ENCODE results near the gene PTP4A2.

The PTP4A2 gene

DNA sequence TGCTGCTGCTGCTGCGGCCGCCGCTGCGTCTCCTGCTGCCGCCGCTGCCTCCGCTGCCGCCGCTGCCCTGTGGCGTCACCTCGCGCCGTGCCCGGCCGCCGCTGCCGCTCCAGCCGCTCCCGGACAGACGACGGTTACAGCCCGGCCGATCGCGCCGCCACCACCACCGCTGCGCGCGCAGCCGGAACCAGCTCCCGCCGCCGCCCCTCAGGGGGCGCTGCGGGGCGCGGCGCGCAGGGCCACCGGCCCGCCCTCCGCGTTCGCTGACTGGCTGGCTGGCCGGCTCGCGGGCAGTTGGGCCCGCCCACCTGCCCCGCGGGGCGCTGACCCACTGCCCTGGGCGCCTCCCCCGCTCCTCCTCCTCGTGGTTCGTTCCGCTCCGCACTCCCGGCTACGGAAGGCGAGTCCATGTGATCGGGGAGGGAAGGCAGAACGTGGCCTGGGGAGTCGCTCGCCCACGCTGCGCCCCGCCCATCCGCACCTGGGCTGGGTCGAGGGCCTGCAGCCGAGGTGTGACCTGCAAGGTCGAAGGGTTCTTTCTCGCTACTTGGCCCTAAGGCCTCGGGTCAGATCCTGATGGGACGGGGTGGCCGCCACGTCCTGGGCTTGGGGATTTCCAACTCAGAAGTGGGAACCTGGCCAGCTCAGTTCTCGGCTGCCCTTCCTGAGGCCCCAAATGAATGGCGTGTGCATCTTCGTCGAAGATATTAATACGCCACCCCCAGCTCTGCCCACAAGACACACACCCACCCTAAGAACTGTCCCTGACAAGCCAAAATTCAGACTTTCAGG, at the start of gene PTP4A2:
TSS of gene PTP4A2 (minus strand) at position 185 of the 792 bp plus-strand sequence. CDS start 19,303 bp downstream, outside the sequence.
- peak; percentile 95 for DNase-seq

DNA sequence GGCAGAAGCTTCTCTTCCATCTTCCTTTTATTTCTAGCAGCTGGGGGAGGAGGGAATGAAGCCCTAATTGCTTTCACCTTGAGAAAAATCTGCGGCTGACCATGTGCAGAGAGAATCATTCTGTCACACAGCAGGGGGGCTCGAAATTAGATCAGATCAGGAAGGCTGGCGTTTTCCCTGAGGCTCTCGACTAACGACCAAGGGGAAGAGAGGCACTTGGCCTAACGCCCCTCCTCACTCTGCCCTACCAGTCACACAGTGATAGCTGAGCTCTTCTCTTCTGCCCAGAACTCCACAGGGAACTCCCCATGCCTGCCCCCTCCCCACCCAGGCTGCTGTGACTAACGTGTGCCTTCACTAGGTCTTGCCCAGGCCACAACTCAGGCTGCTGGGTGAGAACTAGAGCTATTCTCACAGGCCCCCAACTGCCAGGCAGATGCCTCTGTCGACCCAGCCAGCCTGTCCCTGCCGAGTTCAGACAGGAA, 49.0 kb upstream of the PTP4A2 start:
- DNase-seq: no peak

DNA sequence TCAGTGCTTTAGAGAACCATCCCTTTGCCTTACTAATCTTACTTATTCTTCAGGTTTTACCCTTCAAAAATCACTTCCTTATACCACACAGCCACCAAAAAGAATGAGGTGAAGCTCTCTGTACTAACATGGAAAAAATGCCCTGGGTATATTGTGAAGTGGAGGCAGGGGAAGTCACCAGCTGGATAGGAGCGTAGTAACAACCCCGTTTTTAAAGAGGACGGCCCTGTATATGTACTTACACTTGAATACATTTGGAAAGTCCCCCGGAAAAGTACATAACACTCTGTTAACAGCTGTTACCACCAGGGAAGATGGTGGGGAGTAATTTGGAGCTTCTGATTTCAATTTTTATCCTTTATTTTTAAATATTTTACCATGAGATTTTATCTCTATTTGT, 47.3 kb upstream of the PTP4A2 start:
- DNase-seq: no peak

DNA sequence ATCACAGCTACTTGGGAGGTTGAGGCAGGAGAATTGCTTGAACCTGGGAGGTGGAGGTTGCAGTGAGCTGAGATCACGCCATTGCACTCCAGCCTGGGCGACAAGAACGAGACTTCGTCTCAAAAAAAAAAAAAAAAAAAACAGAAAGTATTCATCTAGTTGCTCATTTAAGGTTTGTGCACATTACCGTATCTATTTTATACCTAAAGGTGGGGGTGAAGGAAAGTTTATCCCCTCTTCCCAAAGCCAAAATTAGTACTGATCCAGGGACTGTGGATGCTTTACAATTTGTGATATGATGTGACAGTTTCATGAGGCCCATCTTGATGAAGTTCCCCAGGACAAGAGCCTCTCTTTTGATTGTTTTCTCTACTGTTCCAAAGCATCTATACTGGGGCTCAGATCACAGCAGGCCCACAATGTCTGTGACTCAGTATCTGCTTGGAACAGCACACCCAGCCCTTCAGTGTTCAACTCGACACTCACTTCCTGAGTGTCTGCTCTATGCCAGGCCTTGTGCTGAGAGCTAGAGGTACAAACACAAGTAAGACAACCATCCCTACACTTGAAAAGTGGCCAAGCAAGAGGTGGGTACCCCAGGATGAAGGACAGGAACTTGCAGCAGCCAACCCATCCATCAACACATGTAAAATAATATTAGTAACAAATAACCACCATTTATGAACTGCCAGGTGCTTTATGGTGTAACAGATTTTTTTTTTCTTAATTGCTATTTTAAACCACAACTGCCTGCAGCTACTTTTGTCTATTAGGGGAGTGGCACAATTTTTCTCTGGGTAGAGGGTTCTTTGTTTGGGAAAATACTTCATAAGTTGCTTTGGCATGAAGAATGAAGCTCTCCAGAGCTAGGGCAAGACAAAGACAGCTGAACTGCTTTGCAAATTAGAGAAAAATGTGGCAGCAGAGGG, 46.5 kb upstream of the PTP4A2 start:
- DNase-seq: no peak

DNA sequence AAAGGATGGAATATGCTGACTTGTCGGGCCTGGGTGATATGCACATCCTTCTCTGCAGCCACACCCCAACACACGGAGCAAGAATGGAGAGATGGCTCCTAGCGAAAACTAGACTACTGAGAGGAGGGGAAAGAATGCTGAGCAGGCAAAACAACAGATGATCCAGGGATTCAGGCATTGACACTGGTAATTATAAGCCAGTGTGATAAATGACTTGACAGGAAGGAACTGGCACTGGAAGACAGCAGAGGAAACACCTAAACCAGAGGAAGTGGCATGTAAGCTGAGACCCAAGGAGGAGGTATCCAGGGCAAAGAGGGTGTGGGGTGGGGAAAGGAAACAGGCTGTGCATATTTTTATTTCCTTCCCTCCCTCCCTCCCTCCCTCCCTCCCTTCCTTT, 43.8 kb upstream of the PTP4A2 start:
- peak; percentile 77 for DNase-seq

DNA sequence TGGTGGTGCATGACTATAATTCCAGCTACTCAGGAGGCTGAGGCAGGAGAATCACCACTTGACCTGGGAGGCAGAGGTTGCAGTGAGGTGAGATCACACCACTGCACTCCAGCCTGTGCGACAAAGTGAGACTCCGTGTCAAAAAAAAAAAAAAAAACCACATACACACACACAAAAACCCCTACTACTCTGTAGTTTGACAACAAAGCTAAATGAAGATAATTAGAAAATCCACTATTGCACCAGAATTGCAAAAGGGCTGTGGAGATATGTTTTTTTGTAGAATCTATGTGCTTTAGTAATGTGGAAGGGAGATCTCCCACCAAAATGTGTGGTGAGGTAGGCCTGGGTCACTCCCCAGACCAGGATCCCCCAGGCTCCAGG, 43.3 kb upstream of the PTP4A2 start:
- DNase-seq: no peak

DNA sequence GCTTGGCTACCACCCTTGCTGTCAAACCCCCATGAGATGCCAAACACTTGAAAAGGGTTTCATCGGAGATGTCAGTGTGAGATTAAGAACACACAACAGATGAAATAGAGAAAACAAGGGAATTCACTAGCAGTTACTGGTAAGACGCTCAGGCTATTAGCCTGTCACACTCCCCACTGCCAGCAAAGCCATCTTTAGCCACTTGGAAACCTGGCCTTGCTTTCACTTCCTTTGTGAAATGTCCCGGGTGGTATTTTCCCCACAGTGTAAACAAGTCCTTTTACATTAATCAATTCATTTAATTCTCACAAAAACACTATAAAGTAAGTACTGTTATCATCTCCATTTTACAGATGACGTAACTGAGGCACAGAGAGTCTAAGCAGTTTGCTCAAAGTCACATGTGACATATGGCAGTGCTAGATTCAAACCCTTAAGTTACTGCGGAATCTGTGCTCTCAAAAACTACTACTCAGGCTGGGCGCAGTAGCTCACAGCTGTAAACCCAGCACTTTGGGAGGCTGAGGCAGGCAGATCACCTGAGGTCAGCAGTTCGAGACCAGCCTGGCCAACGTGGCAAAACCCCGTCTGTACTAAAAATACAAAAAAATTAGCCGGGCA, 42.8 kb upstream of the PTP4A2 start:
- no peak for DNase-seq

DNA sequence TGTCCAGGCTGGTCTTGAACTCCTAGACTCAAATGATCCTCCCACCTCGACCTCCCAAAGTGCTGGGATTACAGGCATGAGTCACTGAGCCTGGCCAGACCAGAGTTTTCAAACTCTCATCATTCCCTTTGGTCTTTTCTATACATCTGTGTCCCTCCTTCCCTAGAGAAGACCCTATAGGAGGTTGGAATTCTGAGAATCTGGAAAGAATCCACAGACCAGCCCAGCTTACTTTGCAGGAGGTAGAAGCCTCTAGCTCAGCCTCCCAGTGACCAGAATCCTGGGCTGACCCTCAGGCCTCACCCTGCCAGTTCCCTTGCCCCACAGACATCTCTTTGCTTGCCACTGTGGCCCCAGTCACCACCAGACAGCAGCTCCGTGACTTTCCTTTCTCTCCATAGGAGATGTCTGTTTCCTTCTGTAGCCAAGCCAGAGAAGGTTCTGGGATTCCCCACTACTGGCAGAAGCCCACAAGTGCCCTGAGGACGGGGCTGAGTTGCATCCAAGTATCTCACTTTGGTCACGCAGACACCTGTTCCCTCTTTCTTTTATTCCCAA, 40.8 kb upstream of the PTP4A2 start:
- no peak for DNase-seq

DNA sequence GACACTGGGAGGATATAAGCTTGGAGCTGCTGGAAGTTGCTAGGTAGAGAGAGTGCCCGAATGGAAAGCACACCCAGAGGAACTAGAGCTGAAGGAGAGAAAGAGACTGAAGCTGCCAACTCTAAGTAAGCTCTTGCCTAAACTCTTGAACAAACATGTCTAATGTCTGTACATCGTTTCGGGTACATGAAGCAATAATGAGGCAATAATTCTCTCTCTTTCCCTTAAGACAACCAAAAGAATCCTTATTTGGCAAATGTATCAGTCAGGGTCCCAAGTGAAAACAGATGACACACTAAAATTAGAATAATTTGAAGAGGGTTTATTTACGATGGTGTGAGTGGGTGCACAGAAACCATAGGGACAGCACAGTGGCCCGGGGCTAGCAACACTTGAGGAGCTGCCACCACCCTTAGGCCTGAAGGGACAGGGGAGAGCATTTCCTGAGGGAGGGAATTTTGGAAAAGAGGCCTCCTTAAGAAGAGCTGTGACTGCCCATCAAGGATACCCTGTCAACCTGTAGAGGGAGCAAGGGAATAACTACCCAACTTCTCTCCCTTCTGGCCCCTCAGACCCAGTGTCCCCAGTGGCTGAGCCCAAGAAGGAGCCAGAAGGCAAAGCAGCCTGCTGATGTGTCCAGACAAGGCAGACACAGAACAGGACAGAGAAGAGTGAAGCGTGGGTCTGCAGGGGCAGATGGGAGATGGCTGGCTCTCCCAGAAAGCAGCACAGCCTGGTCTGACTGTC, 39.4 kb upstream of the PTP4A2 start:
- DNase-seq: peak; percentile 24

DNA sequence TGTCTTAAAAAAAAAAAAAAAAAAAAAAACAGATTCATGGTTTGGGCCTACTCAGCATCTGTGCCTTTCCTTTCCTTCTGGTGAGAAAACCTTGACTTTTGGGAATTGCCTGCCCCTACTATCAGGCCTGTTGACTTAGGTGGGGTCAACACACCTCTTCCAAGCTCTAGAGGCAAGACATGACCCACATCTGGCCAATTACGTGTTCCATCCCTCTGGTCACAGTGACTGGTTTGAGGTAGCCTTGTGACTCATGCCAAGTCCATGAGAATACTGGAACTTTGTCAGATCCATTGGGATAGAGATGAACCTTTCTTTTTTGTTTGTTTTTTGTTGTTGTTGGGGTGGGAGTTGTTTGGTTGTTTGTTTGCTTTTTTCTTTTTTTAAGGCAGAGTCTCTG, 38.2 kb upstream of the PTP4A2 start:
- DNase-seq: no peak

DNA sequence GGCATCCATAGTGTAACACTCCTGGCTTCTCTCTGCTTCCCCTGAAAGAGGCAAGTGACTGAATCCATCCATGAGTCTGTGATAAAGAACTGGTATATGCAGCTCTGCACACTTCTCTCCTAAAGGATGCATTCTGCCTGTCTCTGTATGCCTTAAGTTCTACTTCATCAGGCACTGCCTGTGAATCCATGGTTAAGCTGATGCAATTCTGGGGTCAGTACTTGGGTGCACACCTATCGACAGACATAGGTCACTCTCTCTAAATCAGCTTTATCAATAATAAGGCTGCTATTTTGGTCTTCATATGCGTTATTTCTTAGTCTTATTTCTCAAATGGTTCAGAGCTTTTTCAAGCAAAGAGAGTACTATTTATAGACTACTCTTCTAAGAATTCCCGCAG, 32.7 kb upstream of the PTP4A2 start:
- DNase-seq: no peak

DNA sequence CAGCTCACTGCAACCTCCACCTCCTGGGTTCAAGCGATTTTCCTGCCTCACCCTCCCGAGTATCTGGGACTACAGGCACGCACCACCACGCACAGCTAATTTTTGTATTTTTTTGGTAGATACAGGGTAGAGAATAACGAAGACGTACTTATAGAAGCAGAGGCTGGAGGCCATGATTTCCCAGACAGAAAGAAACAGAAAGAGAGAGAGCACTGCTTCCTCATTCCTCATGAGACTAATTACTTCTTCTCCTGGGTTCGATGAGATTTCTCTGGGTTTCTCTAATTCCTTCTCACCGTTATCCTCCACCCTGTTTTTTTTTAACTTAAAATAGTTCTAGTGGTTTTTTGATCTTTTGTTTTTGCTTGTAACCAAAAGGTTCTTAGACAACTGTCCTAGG, 23.4 kb upstream of the PTP4A2 start:
- no peak for DNase-seq

DNA sequence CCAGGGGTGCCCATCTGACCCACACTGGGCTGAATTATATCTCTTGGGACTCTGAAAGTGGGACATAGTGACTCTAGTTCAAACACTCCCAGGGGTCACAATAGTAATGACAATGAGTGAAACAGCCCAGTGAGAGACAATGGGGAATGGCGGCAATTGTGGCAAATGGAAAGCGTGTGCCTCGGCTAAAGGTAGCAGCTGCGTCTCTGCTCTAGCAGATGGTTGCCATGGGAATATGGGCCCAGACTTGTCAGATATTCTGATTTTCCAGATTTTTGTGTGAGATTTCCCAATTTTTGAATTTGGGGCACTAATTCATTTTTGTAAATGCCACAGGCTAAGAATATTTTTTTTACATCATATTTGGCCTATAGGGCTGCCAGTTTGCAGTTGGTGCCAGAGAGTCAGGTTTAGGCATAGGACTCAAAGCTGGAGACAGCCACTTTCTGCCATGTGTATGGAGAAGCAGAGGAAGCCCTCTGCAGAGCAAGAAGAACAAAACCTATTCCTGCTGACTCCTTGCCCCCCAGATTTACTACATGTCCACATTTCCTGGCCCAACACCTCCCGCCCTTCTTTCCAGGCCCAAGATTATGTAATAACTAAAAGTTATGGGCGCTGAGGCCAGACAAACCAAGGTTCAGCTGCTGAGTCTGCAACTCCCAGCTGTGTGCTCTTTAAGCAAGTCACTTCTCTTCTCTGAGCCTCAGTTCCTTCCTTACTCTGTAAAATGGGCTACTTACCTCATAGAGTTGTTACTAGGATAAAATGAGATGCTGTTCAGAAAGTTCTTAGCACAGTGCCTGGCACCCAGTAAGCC, 21.6 kb upstream of the PTP4A2 start:
- no peak for DNase-seq

DNA sequence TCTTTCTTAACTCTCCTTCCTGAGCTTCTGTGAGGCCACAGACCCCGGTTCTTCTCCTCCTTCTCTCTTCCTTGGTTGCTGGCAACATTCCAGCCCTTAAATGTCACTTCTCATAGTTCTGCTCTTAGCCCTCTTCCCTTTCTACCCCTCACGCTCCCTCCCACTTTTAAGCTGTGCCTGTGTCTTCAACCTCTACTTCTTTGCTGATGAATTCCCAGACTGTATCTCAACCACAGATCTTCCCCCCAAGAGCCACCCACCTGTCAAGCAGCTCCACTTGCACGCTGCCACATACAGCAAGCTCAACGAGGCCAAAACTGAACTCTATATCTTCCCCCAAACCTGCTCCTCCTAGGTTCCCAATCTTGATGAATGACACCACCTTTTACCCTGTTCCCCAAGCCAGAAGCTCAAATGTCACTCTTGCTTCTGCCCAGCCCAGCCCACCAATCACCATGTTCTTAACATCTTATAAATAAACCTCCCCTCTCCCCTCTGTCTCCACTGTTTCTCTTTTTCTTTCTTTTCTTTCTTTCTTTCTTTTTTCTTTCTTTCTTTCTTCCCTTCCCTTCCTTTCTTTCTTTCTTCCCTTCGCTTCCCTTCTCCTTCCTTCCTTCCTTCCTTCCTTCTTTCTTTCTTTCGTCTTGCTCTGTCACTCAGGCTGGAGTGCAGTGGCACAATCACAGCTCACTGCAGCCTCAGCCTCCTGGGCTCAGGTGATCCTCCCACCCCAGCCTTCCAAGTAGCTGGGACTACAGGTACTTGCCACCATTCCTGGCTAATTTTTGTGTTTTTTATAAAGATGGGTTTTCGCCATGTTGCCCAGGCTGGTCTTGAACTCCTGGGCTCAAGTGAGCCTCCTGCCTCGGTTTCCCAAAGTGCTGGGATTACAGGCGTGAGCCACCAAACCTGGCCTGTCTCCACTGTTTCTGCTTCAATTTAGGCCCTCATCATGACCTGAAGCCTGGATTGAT, 19.8 kb upstream of the PTP4A2 start:
- peak; percentile 88 for DNase-seq

DNA sequence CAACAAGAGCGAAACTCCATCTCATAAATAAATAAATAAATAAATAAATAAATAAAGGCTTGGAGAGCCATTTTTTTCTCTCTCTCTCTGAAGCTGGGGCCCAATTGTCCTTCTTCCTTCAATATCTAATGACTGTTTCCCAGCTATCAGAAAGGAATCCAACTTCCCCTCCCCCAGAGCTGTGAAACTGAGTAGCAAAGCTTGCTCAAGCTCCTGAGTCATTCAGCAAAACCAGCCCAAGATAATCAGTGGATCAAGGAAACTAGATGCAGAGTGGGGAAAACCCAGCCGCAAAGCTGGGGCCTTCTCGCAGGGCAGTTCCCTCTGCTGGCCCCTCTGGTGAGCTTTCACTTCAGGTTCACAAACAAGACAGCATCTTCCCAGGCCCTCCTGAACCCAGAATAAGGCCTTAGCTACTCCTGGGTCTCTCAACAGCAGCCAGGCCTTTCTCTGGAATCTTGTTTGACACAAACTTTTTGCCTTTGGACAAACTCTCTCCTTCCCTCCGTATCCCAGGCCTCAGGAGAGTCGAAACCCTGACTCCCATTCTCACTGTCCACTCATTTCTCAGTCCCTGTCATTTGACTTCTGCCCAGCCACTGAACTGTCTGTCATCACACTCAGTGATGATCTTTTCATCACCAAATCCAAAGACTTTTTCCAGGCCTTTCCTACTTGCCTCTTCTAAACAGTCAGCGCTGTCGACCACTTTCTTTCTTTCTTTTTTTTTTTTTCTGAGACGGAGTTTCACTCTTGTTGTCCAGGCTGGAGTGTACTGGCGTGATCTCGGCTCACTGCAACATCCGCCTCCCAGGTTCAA, 18.0 kb upstream of the PTP4A2 start:
- DNase-seq: peak; percentile 86

DNA sequence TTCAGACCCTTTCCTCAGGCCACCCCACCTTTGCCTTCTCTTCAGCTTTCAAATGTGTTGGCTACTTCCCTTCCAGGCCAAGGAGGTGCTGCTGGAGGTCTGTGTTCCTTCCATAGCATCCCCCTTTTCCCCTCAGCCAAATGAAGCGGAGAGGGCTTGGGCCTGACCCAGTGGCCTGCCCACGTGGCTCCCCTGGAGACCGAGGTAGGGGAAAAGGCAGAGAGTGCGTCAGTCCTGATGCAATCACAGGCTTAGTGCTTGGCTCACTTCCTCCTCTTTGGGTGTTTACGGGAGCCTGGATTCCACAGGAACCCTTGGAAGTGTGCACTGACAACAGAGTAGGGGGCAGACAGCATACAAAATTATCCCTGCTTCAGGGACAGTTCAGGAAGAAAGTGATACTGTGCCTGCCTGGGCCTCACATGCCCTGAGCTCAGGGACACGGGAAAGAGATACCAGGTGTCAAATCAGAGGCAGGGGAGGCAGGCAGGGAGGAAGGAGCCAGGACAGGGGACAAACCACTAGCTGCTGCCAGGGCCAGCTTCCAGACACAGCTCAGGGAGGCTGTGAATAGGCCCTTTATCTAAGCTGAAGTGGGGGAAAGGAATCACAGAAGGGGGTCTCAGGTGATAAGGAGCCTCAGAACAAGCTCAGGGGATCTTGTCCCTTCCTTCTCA, 16.6 kb upstream of the PTP4A2 start:
- no peak for DNase-seq

DNA sequence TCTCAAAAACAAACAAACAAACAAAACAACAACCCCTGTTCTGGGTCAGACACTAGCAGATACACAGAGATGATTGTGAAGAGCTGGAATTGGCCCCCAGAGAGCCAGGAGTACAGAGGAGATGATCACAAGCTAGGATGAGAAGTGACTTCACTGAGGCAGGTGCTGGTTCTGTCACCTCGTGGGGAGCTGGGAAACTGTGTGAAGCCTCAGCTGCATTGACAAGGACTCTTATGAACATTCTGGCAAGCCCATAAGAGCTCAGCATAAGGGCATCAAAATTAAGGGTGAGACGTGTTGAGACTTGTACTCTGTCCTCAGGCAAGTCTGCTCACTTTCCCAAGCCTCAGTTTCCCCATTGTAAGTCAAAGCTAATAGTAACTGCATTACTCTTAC, 14.7 kb upstream of the PTP4A2 start:
- no peak for DNase-seq

DNA sequence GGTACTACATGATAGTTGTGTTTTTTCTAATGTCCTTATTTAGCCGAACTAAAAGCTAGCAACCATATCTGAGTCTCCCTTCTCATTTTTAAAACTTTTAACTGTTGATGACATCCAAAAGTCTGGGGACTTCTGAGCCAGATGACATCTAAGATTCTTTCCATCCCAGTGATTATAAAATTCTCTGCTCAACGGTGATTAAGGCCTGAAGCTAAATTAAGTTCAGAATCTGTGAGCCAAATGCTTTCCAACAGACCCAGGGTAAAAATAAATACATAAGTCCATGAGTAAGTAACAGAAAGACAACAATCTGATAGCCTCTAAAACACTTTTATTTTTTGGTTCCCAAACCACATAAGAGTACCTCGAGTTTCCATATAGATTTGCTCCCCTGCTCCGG, 13.1 kb upstream of the PTP4A2 start:
- no peak for DNase-seq

DNA sequence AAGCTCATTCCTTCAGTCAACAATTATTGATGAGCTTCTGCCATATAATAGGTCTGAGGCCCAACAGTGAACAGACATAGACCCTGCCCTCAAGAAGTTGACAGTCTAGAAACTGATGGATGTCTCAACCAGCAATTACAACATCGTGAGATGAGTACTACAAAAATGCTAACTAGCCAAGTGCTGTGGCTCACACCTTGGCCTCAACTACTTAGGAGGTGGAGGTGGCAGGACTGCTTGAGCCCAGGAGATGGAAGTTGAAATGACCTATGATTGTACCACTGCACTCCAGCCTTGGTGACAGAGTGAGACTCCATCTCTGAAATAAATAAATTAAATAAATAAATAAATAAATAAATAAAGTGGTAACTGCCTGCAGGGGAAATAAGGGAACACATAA, 11.7 kb upstream of the PTP4A2 start:
- DNase-seq: no peak
